ENCODE measurements around the gene PRDM15. TPM values are rescaled to one million over a fixed set of nuclear protein-coding genes. Genes with fewer than 3 reads are reported as not detected.

PRDM15 gene
- total and polyA plus RNA-seq, 4 donors: 1.2 to 5.7 (median 2.1) TPM

DNA sequence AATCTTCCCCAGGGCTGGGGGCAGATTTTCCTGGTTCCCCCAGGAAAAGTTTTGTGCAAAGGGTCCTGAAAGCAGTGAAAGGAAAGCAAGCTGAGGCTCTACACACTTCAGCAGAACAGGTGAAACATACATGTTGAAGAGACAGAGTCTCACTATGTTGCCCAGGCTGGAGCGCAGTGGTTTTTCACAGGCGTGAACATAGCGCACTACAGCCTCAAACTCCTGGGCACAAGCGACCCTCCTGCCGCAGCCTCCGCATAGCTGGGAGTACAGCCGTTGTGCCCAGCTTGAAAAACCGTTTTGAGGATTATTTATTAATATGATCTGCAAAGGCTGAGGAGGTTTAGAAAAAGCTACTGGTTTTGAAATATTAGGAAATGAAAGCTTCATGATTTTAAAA lies 11.8 kb downstream of the PRDM15 start:
- no peaks in the 10 kb centered on the region for H3K27me3 ChIP-seq (ENCODE audit: control insufficient read depth in 4 of 4, insufficient read depth in 4 of 4, low read length in 3 of 4)
- no peak for DNase-seq (ENCODE audit: low spot score)
- peaks cover 0 to 4% (median 1%) of the 10 kb centered on the region in 4 donors for H3K4me1 ChIP-seq (ENCODE audit: control insufficient read depth in 4 of 4, insufficient read depth in 4 of 4, low read length in 3 of 4)
- no peak overlapping the region for H3K27ac ChIP-seq (ENCODE audit: low read depth in 1 of 2, low read length in 2 of 2)
- H3K9me3 ChIP-seq (ENCODE audit: control insufficient read depth in 4 of 4, low read length in 3 of 4): no peaks in the 10 kb centered on the region
- 97% methylated on average over 8 of the region's 8 CpGs for WGBS
- H3K9ac ChIP-seq (ENCODE audit: low read depth in 1 of 2, low read length in 2 of 2): no peak overlapping the region
- no peaks in the 10 kb centered on the region for H3K36me3 ChIP-seq (ENCODE audit: control insufficient read depth in 4 of 4, insufficient read depth in 3 of 4, low read depth in 1 of 4, low read length in 3 of 4)
- no peak overlapping the region for H3K4me3 ChIP-seq (ENCODE audit: low read depth in 1 of 3, low read length in 3 of 3)
- TF ChIP-seq, protein P1, sequence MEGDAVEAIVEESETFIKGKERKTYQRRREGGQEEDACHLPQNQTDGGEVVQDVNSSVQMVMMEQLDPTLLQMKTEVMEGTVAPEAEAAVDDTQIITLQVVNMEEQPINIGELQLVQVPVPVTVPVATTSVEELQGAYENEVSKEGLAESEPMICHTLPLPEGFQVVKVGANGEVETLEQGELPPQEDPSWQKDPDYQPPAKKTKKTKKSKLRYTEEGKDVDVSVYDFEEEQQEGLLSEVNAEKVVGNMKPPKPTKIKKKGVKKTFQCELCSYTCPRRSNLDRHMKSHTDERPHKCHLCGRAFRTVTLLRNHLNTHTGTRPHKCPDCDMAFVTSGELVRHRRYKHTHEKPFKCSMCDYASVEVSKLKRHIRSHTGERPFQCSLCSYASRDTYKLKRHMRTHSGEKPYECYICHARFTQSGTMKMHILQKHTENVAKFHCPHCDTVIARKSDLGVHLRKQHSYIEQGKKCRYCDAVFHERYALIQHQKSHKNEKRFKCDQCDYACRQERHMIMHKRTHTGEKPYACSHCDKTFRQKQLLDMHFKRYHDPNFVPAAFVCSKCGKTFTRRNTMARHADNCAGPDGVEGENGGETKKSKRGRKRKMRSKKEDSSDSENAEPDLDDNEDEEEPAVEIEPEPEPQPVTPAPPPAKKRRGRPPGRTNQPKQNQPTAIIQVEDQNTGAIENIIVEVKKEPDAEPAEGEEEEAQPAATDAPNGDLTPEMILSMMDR (IDR thresholded peaks at IDR 0.05; ENCODE audit: low read depth, low read length, missing input control): no peak
- no peak for TF ChIP-seq RAD21 (IDR thresholded peaks at IDR 0.05)
- no peak for TF ChIP-seq EGR1 (IDR thresholded peaks at IDR 0.05; ENCODE audit: low read depth in 2 of 2)
- TF ChIP-seq HNF4A (conservative IDR thresholded peaks at IDR 0.05): no peak
- no peak for TF ChIP-seq RXRA (IDR thresholded peaks at IDR 0.05)
- no peak for TF ChIP-seq YY1 (IDR thresholded peaks at IDR 0.05)
- TF ChIP-seq FOXA2 (IDR thresholded peaks at IDR 0.05): no peak
- TF ChIP-seq, protein P2, sequence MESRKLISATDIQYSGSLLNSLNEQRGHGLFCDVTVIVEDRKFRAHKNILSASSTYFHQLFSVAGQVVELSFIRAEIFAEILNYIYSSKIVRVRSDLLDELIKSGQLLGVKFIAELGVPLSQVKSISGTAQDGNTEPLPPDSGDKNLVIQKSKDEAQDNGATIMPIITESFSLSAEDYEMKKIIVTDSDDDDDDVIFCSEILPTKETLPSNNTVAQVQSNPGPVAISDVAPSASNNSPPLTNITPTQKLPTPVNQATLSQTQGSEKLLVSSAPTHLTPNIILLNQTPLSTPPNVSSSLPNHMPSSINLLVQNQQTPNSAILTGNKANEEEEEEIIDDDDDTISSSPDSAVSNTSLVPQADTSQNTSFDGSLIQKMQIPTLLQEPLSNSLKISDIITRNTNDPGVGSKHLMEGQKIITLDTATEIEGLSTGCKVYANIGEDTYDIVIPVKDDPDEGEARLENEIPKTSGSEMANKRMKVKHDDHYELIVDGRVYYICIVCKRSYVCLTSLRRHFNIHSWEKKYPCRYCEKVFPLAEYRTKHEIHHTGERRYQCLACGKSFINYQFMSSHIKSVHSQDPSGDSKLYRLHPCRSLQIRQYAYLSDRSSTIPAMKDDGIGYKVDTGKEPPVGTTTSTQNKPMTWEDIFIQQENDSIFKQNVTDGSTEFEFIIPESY (IDR thresholded peaks at IDR 0.05): no peak
- no peak for TF ChIP-seq GABPA (IDR thresholded peaks at IDR 0.05 in 1 of 2, conservative IDR thresholded peaks at IDR 0.05 in 1 of 2)
- TF ChIP-seq, protein P3, sequence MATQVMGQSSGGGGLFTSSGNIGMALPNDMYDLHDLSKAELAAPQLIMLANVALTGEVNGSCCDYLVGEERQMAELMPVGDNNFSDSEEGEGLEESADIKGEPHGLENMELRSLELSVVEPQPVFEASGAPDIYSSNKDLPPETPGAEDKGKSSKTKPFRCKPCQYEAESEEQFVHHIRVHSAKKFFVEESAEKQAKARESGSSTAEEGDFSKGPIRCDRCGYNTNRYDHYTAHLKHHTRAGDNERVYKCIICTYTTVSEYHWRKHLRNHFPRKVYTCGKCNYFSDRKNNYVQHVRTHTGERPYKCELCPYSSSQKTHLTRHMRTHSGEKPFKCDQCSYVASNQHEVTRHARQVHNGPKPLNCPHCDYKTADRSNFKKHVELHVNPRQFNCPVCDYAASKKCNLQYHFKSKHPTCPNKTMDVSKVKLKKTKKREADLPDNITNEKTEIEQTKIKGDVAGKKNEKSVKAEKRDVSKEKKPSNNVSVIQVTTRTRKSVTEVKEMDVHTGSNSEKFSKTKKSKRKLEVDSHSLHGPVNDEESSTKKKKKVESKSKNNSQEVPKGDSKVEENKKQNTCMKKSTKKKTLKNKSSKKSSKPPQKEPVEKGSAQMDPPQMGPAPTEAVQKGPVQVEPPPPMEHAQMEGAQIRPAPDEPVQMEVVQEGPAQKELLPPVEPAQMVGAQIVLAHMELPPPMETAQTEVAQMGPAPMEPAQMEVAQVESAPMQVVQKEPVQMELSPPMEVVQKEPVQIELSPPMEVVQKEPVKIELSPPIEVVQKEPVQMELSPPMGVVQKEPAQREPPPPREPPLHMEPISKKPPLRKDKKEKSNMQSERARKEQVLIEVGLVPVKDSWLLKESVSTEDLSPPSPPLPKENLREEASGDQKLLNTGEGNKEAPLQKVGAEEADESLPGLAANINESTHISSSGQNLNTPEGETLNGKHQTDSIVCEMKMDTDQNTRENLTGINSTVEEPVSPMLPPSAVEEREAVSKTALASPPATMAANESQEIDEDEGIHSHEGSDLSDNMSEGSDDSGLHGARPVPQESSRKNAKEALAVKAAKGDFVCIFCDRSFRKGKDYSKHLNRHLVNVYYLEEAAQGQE (IDR thresholded peaks at IDR 0.05): no peak
- no peak for TF ChIP-seq JUND (IDR thresholded peaks at IDR 0.05)
- TF ChIP-seq TAF1 (conservative IDR thresholded peaks at IDR 0.05): no peak
- no peak for TF ChIP-seq HNF4G (IDR thresholded peaks at IDR 0.05)
- no peak for TF ChIP-seq SP1 (IDR thresholded peaks at IDR 0.05)
- TF ChIP-seq, protein P4, sequence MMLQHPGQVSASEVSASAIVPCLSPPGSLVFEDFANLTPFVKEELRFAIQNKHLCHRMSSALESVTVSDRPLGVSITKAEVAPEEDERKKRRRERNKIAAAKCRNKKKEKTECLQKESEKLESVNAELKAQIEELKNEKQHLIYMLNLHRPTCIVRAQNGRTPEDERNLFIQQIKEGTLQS (IDR thresholded peaks at IDR 0.05): no peak

DNA sequence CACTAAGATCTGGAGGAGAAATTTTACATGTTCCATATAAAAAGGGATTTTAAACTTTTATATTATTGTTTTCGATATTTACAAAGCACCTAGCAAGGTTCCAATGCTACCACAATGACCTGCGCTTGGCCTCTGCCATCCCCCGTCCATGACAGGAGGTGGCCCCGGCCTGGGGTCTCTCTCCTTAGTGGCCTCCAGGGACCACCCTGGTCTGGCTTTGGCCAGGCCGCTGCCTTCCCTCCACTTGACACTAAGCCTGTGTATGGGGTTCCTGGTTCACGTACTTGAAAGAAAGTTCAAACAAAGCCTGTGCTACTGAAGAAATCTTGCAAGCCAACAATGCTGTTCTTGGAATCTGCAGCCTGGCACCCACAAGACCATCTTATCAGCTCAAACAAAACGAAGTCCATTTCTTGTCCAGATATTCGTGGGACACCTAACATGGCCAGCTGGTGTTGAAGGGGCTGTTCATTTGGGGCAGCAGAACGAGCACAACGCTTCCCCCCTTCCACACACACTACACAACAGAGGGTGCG lies 12.8 kb downstream of the PRDM15 start:
- H3K36me3 ChIP-seq (ENCODE audit: control insufficient read depth in 4 of 4, insufficient read depth in 3 of 4, low read depth in 1 of 4, low read length in 3 of 4): no peaks in the 10 kb centered on the region
- no peak overlapping the region for H3K9ac ChIP-seq (ENCODE audit: low read depth in 1 of 2, low read length in 2 of 2)
- no peaks in the 10 kb centered on the region for H3K27me3 ChIP-seq (ENCODE audit: control insufficient read depth in 4 of 4, insufficient read depth in 4 of 4, low read length in 3 of 4)
- H3K9me3 ChIP-seq (ENCODE audit: control insufficient read depth in 4 of 4, low read length in 3 of 4): no peaks in the 10 kb centered on the region
- H3K27ac ChIP-seq (ENCODE audit: low read depth in 1 of 2, low read length in 2 of 2): no peak overlapping the region
- 91% methylated on average over 11 of the region's 11 CpGs for WGBS
- peaks cover 0 to 4% (median 1%) of the 10 kb centered on the region in 4 donors for H3K4me1 ChIP-seq (ENCODE audit: control insufficient read depth in 4 of 4, insufficient read depth in 4 of 4, low read length in 3 of 4)
- no peak for DNase-seq (ENCODE audit: low spot score)
- no peak overlapping the region for H3K4me3 ChIP-seq (ENCODE audit: low read depth in 1 of 3, low read length in 3 of 3)
- TF ChIP-seq, protein P5, sequence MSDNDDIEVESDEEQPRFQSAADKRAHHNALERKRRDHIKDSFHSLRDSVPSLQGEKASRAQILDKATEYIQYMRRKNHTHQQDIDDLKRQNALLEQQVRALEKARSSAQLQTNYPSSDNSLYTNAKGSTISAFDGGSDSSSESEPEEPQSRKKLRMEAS (IDR thresholded peaks at IDR 0.05): no peak
- TF ChIP-seq, protein P4 (IDR thresholded peaks at IDR 0.05): no peak
- TF ChIP-seq, protein P2 (IDR thresholded peaks at IDR 0.05): no peak
- TF ChIP-seq TAF1 (conservative IDR thresholded peaks at IDR 0.05): no peak
- TF ChIP-seq FOXA1 (IDR thresholded peaks at IDR 0.05): no peak
- TF ChIP-seq GABPA (IDR thresholded peaks at IDR 0.05 in 1 of 2, conservative IDR thresholded peaks at IDR 0.05 in 1 of 2): no peak
- TF ChIP-seq SP1 (IDR thresholded peaks at IDR 0.05): no peak
- TF ChIP-seq HNF4G (IDR thresholded peaks at IDR 0.05): no peak
- TF ChIP-seq FOXA2 (IDR thresholded peaks at IDR 0.05): no peak
- TF ChIP-seq, protein P1 (IDR thresholded peaks at IDR 0.05; ENCODE audit: low read depth, low read length, missing input control): no peak
- no peak for TF ChIP-seq HNF4A (conservative IDR thresholded peaks at IDR 0.05)
- no peak for TF ChIP-seq JUND (IDR thresholded peaks at IDR 0.05)
- no peak for TF ChIP-seq EGR1 (IDR thresholded peaks at IDR 0.05; ENCODE audit: low read depth in 2 of 2)
- no peak for TF ChIP-seq RXRA (IDR thresholded peaks at IDR 0.05)

Data from liver (tissue), 9 donors.